ENCODE data around the gene RCAN2. TPM values are rescaled to one million over a fixed set of nuclear protein-coding genes. Genes with fewer than 3 reads are reported as not detected.

The RCAN2 gene
- total RNA-seq, 2 donors from 2014 or later = 3.6 to 7.0 TPM

DNA sequence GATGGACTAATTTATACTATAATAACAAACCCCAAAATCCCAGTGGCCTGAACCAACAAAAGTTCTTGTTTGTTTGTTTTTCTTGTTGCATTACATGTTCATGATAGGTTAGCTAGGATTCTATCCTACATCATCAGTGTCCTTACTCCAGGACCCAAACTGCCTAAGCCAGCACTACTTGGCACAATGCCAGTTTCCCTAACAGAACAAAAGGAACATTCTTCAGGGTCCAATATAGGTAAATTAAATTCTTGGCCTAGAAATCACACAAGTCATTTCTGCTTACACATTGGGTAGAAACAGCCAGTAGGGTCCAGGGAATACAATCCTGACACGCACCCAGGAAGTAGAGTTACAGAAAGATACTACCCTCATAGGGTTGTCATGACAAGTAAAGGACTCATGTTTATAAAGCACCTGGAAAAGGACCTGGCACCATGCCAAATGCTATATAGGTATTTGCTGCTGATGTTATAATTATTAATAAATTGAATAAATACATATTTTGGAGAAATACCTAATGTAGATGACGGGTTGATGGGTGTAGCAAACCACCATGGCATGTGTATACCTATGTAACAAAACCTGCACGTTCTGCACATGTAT lies 38.8 kb downstream of the RCAN2 start:
- intact Hi-C loops (cut with DNase I) = no loop called here
- Histone ChIP-seq H3K4me1 (no peaks in the 10 kb centered on the region), H3K27ac (no peak overlapping the region), H3K27me3 (no peaks in the 10 kb centered on the region), H3K36me3 (no peaks in the 10 kb centered on the region), H3K4me3 (no peak overlapping the region), H3K9me3 (no peaks in the 10 kb centered on the region), H3K9ac (ENCODE audit: low read depth in 2 of 2, low read length in 2 of 2) (no peak overlapping the region)
- no peak for DNase-seq
- TF ChIP-seq, protein P1, sequence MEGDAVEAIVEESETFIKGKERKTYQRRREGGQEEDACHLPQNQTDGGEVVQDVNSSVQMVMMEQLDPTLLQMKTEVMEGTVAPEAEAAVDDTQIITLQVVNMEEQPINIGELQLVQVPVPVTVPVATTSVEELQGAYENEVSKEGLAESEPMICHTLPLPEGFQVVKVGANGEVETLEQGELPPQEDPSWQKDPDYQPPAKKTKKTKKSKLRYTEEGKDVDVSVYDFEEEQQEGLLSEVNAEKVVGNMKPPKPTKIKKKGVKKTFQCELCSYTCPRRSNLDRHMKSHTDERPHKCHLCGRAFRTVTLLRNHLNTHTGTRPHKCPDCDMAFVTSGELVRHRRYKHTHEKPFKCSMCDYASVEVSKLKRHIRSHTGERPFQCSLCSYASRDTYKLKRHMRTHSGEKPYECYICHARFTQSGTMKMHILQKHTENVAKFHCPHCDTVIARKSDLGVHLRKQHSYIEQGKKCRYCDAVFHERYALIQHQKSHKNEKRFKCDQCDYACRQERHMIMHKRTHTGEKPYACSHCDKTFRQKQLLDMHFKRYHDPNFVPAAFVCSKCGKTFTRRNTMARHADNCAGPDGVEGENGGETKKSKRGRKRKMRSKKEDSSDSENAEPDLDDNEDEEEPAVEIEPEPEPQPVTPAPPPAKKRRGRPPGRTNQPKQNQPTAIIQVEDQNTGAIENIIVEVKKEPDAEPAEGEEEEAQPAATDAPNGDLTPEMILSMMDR (IDR thresholded peaks at IDR 0.05) = no peak

DNA sequence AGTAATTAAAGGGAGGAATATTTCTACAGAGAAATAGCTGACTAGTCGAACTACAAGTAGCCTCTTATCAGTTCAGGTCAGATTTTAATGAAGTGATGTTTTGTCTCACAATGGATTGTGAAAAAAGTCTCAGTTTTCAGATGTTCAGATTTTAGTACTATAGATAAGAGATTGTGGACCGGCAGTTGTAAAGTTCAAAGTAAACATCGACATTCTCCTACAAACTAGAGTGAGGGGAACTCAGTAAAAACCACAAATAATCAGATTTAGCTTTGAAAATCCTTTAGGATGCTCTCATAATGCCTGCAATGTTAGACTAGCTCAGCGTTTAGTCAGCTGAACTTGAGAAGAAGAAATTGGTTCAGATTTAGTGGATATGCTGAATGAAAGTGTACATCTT lies 39.9 kb downstream of the RCAN2 start:
- no peaks in the 10 kb centered on the region for H3K36me3 ChIP-seq
- intact Hi-C loops (cut with DNase I) = no loop called here
- no peak overlapping the region for H3K4me3 ChIP-seq
- no peak overlapping the region for H3K9ac ChIP-seq (ENCODE audit: low read depth in 2 of 2, low read length in 2 of 2)
- no peak for DNase-seq
- TF ChIP-seq, protein P1 (IDR thresholded peaks at IDR 0.05) = no peak
- no peaks in the 10 kb centered on the region for H3K27me3 ChIP-seq
- H3K27ac ChIP-seq = no peak overlapping the region
- H3K9me3 ChIP-seq = no peaks in the 10 kb centered on the region
- no peaks in the 10 kb centered on the region for H3K4me1 ChIP-seq

DNA sequence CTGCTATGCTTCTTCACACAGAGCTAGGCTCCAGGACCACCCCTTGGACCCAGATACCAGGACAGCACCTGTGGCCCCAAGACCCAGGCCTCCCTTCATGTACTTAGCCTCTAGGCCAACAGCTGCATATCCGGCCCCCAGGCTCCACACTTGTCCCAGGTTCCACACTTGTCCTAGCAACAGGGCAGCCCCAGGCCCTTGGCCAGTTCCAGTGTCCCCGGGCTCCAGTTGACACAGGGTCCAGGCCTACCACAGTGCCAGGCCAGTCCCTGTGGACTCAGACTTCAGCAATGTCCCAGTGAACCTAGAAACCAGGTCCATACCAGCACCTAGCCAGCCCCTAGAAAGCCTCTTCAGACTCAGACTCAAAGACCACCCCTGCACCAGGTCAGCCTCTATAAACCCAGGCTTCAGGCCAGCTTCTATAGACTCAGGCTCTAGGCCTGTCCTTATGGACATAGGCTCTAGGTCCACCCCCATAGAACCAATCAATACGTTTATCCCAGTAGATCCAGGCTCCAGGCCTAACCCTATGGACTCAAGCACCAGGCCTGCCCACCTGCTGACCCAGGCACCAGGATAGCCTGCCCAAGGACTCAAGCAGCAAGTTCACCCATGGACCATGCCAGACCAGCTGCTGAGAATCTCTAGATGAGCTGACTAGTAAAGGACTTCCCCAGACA lies 46.3 kb downstream of the RCAN2 start:
- Histone ChIP-seq H3K4me3 (no peak overlapping the region), H3K36me3 (no peaks in the 10 kb centered on the region), H3K9me3 (no peaks in the 10 kb centered on the region), H3K4me1 (no peaks in the 10 kb centered on the region), H3K9ac (ENCODE audit: low read depth in 2 of 2, low read length in 2 of 2) (no peak overlapping the region), H3K27ac (no peak overlapping the region), H3K27me3 (no peaks in the 10 kb centered on the region)
- TF ChIP-seq, protein P1 (IDR thresholded peaks at IDR 0.05) = no peak
- intact Hi-C loops (cut with DNase I) = no loop called here
- DNase-seq = no peak

DNA sequence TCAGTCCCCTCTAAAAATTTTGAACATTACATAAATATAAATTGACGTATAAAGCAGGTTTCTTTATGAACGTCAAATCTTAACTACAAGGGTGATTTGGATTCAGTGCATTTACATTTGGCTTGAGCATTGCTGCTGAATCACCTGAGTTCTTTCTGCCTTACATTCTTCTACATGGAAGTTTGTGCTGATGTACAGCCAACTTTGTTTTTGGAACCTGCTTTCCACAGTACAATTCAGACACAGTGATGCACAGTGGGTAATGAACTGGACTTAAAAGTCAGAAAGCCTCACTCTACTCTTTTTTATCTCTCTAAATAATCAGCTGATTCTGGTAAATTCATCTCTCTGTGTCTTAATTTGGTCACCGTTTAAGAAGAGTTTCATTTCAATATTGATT lies 47.6 kb downstream of the RCAN2 start:
- DNase-seq = no peak
- H3K27ac ChIP-seq = no peak overlapping the region
- no peak overlapping the region for H3K9ac ChIP-seq (ENCODE audit: low read depth in 2 of 2, low read length in 2 of 2)
- H3K4me1 ChIP-seq = no peaks in the 10 kb centered on the region
- no peak overlapping the region for H3K4me3 ChIP-seq
- TF ChIP-seq, protein P1 (IDR thresholded peaks at IDR 0.05) = no peak
- intact Hi-C loops (cut with DNase I) = no loop called here
- H3K36me3 ChIP-seq = no peaks in the 10 kb centered on the region
- no peaks in the 10 kb centered on the region for H3K9me3 ChIP-seq
- H3K27me3 ChIP-seq = no peaks in the 10 kb centered on the region

DNA sequence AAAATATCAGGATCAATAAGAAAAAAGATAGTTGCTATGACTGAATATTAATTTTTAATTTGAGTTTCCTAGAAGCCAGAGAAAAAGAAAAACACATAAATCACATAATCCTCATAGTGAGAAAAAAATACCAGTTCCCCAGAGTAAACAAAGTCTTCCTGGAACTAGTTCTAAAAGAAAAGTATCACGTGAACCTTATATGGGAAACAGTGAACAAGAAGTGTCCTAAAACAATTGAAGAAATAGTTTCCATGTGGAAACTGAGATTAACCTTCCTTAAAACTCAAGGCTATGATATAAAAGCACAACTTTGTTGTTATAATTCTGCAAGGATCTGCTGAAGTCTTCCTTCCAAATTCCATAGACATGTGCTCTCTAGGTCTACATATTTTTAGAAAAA lies 50.6 kb downstream of the RCAN2 start:
- intact Hi-C loops (cut with DNase I) = no loop called here
- H3K27ac ChIP-seq = no peak overlapping the region

More for the DNA sequence above, 50.6 kb downstream of the RCAN2 start:
- no peaks in the 10 kb centered on the region for H3K36me3 ChIP-seq
- H3K27me3 ChIP-seq = no peaks in the 10 kb centered on the region
- H3K9me3 ChIP-seq = no peaks in the 10 kb centered on the region
- H3K4me3 ChIP-seq = no peak overlapping the region
- H3K9ac ChIP-seq (ENCODE audit: low read depth in 2 of 2, low read length in 2 of 2) = no peak overlapping the region
- TF ChIP-seq, protein P1 (IDR thresholded peaks at IDR 0.05) = no peak
- H3K4me1 ChIP-seq = no peaks in the 10 kb centered on the region
- DNase-seq = no peak
